Naive B cell (primary cell): Measurements from ENCODE around the gene OSBPL1A. TPM values are rescaled to one million over a fixed set of nuclear protein-coding genes. Genes with fewer than 3 reads are reported as not detected.
"Not testable (repeated sequence)": the region's sequence is repeated elsewhere in the genome, so short reads cannot be mapped to it uniquely, and the experiment has no call there.

Source experiments
- ATAC-seq, 2 donors: fragments of 150-1000 bp; cut with Tn5 transposase; 2 replicates each; pipeline ENCODE4 v1.10.0; 2021; ENCODE audit warnings: low read depth in 2 of 2, mild to moderate bottlenecking in 2 of 2, moderate library complexity in 2 of 2
- DNase-seq: peaks from one replicate; pipeline ENCODE4 v3.0.0; 2022
- H3K27ac Mint-ChIP-seq, 6 donors: one replicate each; pipeline ENCODE4 v1.8.0; 2020 to 2022; ENCODE audit warnings: mild to moderate bottlenecking in 6 of 6, mixed read lengths in 6 of 6, moderate library complexity in 5 of 6, inconsistent platforms in 2 of 6
- H3K27me3 Mint-ChIP-seq, 3 donors: one replicate each; pipeline ENCODE4 v1.8.0; 2021 to 2022; ENCODE audit warnings: mixed read lengths in 3 of 3, mild to moderate bottlenecking in 1 of 3
- H3K36me3 Mint-ChIP-seq, 2 donors: one replicate each; pipeline ENCODE4 v1.8.0; 2020 to 2022; ENCODE audit warnings: mixed read lengths in 2 of 2, inconsistent platforms in 1 of 2, mild to moderate bottlenecking in 1 of 2
- H3K4me1 Mint-ChIP-seq, 3 donors: one replicate each; pipeline ENCODE4 v1.8.0; 2020 to 2022; ENCODE audit warnings: mixed read lengths in 3 of 3, inconsistent platforms in 1 of 3, mild to moderate bottlenecking in 1 of 3, moderate library complexity in 1 of 3
- H3K4me3 Mint-ChIP-seq, 8 donors: one replicate each; pipeline ENCODE4 v1.8.0; 2020 to 2022; ENCODE audit warnings: mild to moderate bottlenecking in 8 of 8, mixed read lengths in 8 of 8, moderate library complexity in 8 of 8, inconsistent platforms in 2 of 8
- H3K9me3 Mint-ChIP-seq, 7 donors: one replicate each; pipeline ENCODE4 v1.8.0; 2020 to 2022; ENCODE audit warnings: mixed read lengths in 7 of 7, mild to moderate bottlenecking in 5 of 7, inconsistent platforms in 2 of 7, moderate library complexity in 1 of 7
- polyA plus RNA-seq, 6 donors: library from polyadenylated mRNA; unstranded; fragments of 300-500 nt; fragmentation: Illumina TruSeq; gene quantifications; one replicate each; pipeline ENCODE4 v1.2.3, GENCODE V29; 2021; ENCODE audit warnings: low read depth in 6 of 6

Gene OSBPL1A
- polyA plus RNA-seq, 6 donors from 2014 or later: 1.8 to 4.4 (median 3.6) TPM; not detected in 1

DNA sequence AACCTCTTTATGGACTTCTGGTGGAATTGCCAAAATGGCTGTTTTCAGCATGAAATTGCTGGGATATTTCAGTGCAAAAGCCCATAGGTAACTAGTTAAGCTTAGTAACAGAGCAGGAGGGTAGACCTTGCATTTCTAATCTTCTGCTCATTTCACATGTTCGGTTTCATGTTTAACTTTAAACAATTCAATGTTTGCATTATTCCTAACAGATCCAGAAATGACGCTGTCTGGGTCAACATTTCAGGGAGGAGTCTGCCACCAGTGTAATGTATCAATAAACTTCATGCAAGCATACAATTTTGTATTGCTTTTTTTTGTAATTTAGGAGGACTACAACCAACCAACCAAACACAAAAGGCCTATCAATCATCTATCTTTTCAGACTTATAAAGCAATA lies 236.3 kb downstream of the OSBPL1A start:
- Mint-ChIP-seq H3K9me3 (no peaks in the 10 kb centered on the region), H3K27ac (no peak overlapping the region), H3K36me3 (peaks cover 0 to 7% of the 10 kb centered on the region in 2 donors), H3K27me3 (no peaks in the 10 kb centered on the region), H3K4me3 (no peak overlapping the region), H3K4me1 (no peaks in the 10 kb centered on the region)
- ATAC-seq (no peak), DNase-seq (no peak)

DNA sequence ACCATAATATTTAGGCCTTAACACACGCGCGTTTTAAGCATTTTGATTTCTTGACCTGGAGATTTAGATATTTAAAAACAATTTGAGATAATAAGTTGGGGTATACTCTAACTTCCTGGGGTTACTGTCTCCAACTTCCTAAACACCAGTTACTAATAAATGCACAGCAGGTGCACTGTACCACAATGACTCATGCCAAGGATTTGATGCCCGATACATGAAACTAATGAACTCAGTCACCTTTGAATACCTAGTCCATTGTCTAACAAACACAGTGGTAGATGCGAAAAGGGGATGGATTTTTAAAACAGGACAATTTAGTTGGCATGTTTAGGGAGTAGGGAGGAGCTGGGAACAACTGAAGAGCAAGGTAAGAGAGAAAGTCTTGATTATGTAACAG lies 237.5 kb downstream of the OSBPL1A start:
- no peak for ATAC-seq

DNA sequence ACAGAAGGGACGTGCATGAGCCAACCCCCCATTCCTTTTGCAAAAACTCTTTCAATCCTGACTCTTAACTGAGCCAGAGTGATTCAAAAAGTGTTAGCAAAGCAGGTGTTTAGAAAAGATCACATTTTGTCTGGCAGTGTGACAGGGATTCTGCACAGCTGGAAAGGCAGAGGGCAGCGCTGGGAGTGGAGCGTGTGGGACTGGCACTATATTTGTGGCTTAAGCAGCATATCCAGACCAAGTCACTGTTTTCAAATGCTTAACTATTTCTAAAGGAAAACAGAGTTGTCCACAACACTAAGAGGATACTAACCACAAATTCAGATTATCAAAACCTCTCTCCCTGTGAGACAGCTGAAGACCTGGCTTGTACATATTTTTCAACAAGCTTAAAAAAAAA lies 239.8 kb downstream of the OSBPL1A start:
- DNase-seq (no peak), ATAC-seq (no peak)
- Mint-ChIP-seq H3K36me3 (peaks cover 0 to 8% of the 10 kb centered on the region in 2 donors), H3K9me3 (peaks cover 0 to 1% (median 0%) of the 10 kb centered on the region in 7 donors), H3K27me3 (no peaks in the 10 kb centered on the region), H3K4me1 (no peaks in the 10 kb centered on the region), H3K27ac (no peak overlapping the region), H3K4me3 (peak overlapping the region in 1 of 8 donors; percentile 30)

More for the DNA sequence above, 237.5 kb downstream of the OSBPL1A start:
- no peaks in the 10 kb centered on the region for H3K9me3 Mint-ChIP-seq
- no peak overlapping the region for H3K27ac Mint-ChIP-seq
- no peaks in the 10 kb centered on the region for H3K4me1 Mint-ChIP-seq
- no peaks in the 10 kb centered on the region for H3K27me3 Mint-ChIP-seq
- DNase-seq: no peak
- H3K4me3 Mint-ChIP-seq: no peak overlapping the region
- peaks cover 0 to 14% of the 10 kb centered on the region in 2 donors for H3K36me3 Mint-ChIP-seq

DNA sequence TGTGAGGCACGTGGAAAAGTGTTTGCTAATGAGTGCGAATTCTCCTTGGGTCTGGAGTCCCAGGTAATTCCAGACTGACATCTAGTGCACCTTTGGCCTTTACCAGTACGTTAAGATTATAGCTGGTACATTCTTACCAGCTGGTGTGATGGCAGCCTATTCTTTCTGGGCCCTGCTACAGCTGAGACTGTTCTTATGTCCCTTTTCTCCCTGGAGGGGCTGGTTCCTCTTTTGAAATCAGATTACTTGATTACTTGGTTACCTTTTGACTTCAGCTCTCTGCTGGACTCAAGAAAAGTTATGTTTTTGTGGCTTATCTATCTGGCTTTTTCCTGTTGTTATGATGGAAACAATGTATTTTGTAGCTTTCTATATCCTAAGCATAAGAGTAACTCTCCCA lies 244.2 kb downstream of the OSBPL1A start:
- Mint-ChIP-seq H3K27me3 (no peaks in the 10 kb centered on the region), H3K36me3 (peaks cover 5 to 13% of the 10 kb centered on the region in 2 donors), H3K4me1 (no peaks in the 10 kb centered on the region), H3K4me3 (no peak overlapping the region), H3K9me3 (peaks cover 0 to 3% (median 0%) of the 10 kb centered on the region in 7 donors), H3K27ac (peak overlapping the region in 1 of 6 donors; percentile 40)
- DNase-seq: no peak
- peak in 1 of 2 donors; percentile 51 for ATAC-seq

DNA sequence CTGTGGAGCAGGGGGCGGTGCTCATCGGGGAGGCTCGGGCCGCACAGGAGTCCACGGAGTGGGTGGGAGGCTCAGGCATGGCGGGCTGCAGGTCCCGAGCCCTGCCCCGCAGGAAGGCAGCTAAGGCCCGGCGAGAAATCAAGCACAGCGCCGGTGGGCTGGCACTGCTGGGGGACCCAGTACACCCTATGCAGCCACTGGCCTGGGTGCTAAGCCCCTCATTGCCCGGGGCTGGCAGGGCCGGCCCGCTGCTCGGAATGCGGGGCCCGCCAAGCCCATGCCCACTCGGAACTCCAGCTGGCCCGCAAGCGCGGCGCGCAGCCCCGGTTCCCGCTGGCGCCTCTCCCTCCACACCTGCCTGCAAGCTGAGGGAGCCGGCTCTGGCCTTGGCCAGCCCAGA lies 248.0 kb downstream of the OSBPL1A start:
- DNase-seq, H3K4me3 Mint-ChIP-seq, H3K4me1 Mint-ChIP-seq, ATAC-seq, H3K27ac Mint-ChIP-seq, H3K9me3 Mint-ChIP-seq, H3K27me3 Mint-ChIP-seq: not testable (repeated sequence)
- H3K36me3 Mint-ChIP-seq: peaks cover 13 to 20% of the 10 kb centered on the region in 2 donors

DNA sequence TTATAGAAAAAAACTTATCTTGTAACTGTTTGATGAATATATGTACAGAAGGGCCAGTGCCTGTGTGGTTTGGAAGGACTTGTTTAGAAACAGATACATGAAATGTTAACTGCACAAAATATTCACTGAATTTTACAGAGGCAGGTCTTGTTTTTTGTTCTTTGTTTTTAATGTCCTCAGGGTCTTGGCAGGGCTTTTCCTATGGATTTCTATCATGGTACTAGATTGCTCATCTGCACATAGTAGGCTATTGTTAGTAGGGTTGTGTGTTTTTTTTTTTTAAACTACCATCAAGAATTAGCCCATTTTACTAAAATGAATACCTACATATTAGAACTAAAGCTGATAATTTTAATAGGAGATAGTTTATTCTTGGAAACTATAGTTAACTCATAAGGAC lies 255.2 kb downstream of the OSBPL1A start:
- H3K27me3 Mint-ChIP-seq: no peaks in the 10 kb centered on the region
- peak overlapping the region in 1 of 8 donors; percentile 19 for H3K4me3 Mint-ChIP-seq

DNA sequence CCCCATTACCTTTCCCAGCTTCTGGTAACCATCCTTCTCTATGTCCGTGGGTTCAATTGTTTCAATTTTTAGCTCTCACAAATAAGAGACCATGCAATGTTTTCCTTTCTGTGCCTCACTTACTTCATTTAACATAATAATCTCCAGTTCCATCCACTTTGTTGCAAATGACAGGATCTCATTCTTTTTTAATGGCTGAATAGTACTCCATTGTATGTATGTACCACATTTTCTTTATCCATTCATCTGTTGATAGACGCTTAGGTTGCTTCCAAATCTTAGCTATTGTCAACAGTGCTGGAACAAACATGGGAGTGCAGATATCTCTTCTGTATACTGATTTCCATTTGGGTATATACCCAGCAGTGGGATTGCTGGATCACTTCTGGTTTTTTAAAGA lies 256.9 kb downstream of the OSBPL1A start:
- H3K9me3 Mint-ChIP-seq: peaks cover 0 to 3% (median 0%) of the 10 kb centered on the region in 7 donors
- ATAC-seq (no peak), DNase-seq (no peak)
- peaks cover 0 to 4% of the 10 kb centered on the region in 2 donors for H3K36me3 Mint-ChIP-seq
- H3K27ac Mint-ChIP-seq: peak overlapping the region in 1 of 6 donors; percentile 5
- peaks cover 8 to 23% (median 21%) of the 10 kb centered on the region in 3 donors for H3K4me1 Mint-ChIP-seq
- peak overlapping the region in 4 of 8 donors; percentile 14 to 47 (median 24) for H3K4me3 Mint-ChIP-seq
- no peaks in the 10 kb centered on the region for H3K27me3 Mint-ChIP-seq

More for the DNA sequence above, 255.2 kb downstream of the OSBPL1A start:
- peaks cover 0 to 13% of the 10 kb centered on the region in 2 donors for H3K36me3 Mint-ChIP-seq
- peaks cover 8 to 20% (median 18%) of the 10 kb centered on the region in 3 donors for H3K4me1 Mint-ChIP-seq
- H3K9me3 Mint-ChIP-seq: peaks cover 0 to 3% (median 0%) of the 10 kb centered on the region in 7 donors
- DNase-seq: no peak
- H3K27ac Mint-ChIP-seq: no peak overlapping the region
- no peak for ATAC-seq

DNA sequence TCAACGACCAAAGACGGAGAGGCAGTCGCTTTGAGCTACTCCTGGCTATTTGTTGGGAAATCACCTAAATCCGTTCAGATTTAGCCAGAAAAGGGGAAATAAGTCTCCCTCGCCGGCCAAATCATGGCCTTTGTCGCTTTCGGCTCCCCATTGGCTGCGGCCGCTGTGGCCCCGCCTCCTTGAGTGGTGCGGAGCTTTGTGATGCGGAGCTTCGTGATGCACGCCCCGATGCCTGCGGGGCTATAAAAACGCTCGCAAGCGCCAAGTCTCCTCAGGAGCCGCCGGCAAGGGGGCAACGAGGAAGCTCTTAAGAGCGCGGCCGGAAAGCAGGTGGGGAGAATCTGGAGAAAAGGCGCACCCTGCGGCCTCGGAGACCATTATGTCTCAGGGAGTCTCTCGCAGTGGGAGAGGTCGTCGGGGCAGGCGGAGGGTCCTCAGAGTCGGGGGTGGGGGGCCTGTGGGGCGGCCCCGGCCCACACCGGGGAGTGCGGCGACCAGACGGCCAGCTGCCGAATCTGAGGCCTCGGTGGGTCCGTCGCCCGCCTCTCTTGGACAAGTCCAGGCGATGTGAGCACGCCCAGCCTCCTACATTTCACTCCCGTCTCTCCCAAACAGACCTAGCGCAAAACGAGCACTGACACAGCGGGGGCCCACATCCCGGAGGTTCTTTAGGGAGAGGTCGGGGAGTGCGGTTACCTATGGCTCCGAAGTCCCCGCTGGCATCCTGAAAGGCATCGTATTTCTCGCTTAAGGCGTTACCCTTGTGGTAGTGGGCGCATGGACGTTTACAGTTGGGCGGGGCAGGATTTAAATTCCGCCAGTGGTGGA lies 258.6 kb downstream of the OSBPL1A start, which contains the start of gene CABYR:
TSS of gene CABYR (plus strand) at position 274 of the 828 bp plus-strand sequence. CDS start 4,053 bp downstream, outside the sequence.
- peak within 1 kb of the TSS; percentile 80 to 97 (median 94) for H3K27ac Mint-ChIP-seq
- H3K9me3 Mint-ChIP-seq: peaks cover 0 to 3% (median 0%) of the 10 kb centered on the region in 7 donors
- H3K36me3 Mint-ChIP-seq: no peaks in the 10 kb centered on the region
- H3K4me3 Mint-ChIP-seq: peak within 1 kb of the TSS; percentile 92 to 97 (median 94)
- H3K4me1 Mint-ChIP-seq: peaks cover 8 to 23% (median 21%) of the 10 kb centered on the region in 3 donors
- peak; percentile 83 for DNase-seq
- peak; percentile 96 for ATAC-seq
- H3K27me3 Mint-ChIP-seq: no peaks in the 10 kb centered on the region

DNA sequence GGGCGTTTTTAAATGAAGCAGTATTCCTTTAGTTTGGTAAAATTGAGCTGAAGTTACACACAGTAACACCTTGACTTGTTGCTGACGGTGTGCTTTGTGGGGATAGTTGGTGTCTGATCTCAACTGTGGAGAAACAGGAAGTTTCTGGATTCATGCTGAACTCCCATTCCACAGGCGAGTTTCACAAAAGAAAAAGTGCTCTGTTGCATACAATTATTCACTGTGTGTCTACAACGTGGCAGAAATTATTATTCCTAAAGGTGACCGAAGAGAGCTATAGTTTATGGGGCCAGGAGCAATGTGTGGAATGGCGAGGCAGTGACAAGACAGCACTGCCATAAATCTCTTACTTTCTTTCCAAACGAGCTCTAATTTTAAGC lies 259.2 kb downstream of the OSBPL1A start:
- DNase-seq (no peak), ATAC-seq (no peak)
- Mint-ChIP-seq H3K4me1 (peaks cover 8 to 23% (median 21%) of the 10 kb centered on the region in 3 donors), H3K27me3 (no peaks in the 10 kb centered on the region), H3K4me3 (peak overlapping the region; percentile 92 to 97 (median 94)), H3K36me3 (no peaks in the 10 kb centered on the region), H3K27ac (peak overlapping the region; percentile 80 to 97 (median 94)), H3K9me3 (peaks cover 0 to 3% (median 0%) of the 10 kb centered on the region in 7 donors)

DNA sequence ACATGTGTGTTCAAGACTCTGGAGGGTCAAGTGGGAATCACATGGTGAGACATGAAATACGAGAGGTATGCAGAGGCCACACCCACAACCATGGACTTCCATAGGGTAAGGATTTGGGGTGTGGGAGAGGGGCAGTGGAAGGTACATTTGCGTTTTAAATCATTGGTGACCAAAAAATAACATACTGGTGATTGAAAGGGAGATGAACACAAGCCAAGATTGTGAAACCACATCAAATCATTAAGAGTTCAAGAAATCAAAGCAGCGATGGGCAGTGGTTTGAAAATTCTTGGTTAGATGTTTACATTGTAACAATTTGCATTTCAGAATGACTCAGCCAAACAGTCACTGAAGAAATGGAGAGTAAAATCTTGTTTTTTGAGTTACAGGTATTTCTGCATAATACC lies 260.7 kb downstream of the OSBPL1A start:
- Mint-ChIP-seq H3K9me3 (peaks cover 0 to 3% (median 0%) of the 10 kb centered on the region in 7 donors), H3K4me1 (peaks cover 8 to 23% (median 21%) of the 10 kb centered on the region in 3 donors), H3K27ac (peak overlapping the region in 2 of 6 donors; percentile 16 to 81), H3K36me3 (no peaks in the 10 kb centered on the region), H3K4me3 (peak overlapping the region in 6 of 8 donors; percentile 9 to 96 (median 44)), H3K27me3 (no peaks in the 10 kb centered on the region)
- no peak for DNase-seq
- no peak for ATAC-seq

DNA sequence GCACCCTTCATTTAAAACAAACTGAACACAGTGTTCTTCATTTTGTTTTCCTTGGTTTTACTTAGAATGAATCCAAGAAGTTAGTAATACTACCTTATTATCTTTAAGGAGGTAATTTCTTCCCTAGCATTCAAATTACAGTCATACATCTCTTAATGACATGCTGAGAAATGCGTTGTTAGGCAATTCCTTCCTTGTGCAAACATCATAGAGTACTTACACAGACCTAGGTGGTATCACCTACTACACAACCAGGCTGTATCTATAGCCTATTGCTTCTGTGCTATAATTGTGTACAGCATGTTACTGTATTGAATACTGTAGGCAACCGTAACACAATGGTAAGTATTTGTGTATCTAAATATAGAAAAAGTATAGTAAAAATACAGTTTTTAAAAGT lies 267.1 kb downstream of the OSBPL1A start:
- Mint-ChIP-seq H3K27me3 (no peaks in the 10 kb centered on the region), H3K4me1 (no peaks in the 10 kb centered on the region), H3K9me3 (no peaks in the 10 kb centered on the region), H3K4me3 (no peak overlapping the region), H3K27ac (no peak overlapping the region), H3K36me3 (peaks cover 9 to 25% of the 10 kb centered on the region in 2 donors)
- no peak for ATAC-seq
- no peak for DNase-seq

DNA sequence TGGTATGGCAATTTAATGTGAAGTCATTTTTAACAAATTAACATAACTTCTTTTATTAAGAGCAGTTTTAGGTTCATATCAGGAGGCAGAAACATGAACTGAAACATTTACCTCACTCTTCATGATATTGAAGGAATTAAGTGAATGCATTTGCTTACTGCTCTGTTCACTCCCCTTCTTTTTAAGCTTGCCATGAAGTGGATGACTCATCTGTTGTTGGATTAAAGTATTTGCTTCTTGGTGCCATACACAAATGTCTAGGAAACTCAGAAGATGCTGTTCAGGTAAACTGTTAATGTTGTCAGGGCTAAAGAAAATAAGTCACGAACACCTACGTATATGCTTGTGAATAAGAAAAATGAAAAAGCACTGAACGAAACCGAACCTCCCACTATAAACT lies 268.9 kb downstream of the OSBPL1A start:
- no peak overlapping the region for H3K27ac Mint-ChIP-seq
- ATAC-seq: no peak

DNA sequence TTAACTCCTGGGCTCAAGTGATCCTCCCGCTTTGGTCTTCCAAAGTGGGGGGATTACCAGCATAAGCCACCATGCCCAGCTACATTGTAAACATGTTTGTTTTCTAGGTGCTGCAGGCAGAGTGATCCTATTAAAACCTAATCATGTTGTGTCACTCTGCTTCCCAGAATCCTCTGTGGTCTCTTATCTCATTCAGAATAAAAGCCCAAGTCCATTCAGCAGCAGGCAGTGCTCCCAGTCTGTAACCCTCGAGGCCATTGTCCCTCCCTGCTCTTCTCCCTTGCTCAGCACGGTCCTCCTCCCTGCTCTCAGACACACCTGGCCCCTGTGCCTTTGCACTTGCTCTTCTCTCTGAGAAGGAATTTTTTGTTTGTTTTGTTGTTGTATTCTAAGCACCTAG lies 269.9 kb downstream of the OSBPL1A start:
- no peak for ATAC-seq
- no peaks in the 10 kb centered on the region for H3K9me3 Mint-ChIP-seq
- peak overlapping the region in 3 of 6 donors; percentile 16 to 93 (median 46) for H3K27ac Mint-ChIP-seq
- peaks cover 20 to 28% of the 10 kb centered on the region in 2 donors for H3K36me3 Mint-ChIP-seq
- no peak for DNase-seq
- no peak overlapping the region for H3K4me3 Mint-ChIP-seq
- H3K4me1 Mint-ChIP-seq: no peaks in the 10 kb centered on the region
- no peaks in the 10 kb centered on the region for H3K27me3 Mint-ChIP-seq

More for the DNA sequence above, 268.9 kb downstream of the OSBPL1A start:
- Mint-ChIP-seq H3K27me3 (no peaks in the 10 kb centered on the region), H3K4me3 (no peak overlapping the region), H3K4me1 (no peaks in the 10 kb centered on the region), H3K9me3 (no peaks in the 10 kb centered on the region), H3K36me3 (peaks cover 20 to 28% of the 10 kb centered on the region in 2 donors)
- no peak for DNase-seq
